Endodermal cell (in vitro differentiated cells): ENCODE measurements around the gene FGD6. TPM values are rescaled to one million over a fixed set of nuclear protein-coding genes. Genes with fewer than 3 reads are reported as not detected.
"Not testable (repeated sequence)": the region's sequence is repeated elsewhere in the genome, so short reads cannot be mapped to it uniquely, and the experiment has no call there.

Source experiments
- DNase-seq: peaks from one replicate; pipeline ENCODE4 v3.0.0-alpha.2; 2017
- H3K27ac ChIP-seq: 2 replicates; pipeline ENCODE4 v1.5.1; 2013; ENCODE audit warnings: mild to moderate bottlenecking, low read depth, low read length, moderate library complexity
- H3K27me3 ChIP-seq: 2 replicates; pipeline ENCODE4 v1.6.1; 2013; ENCODE audit warnings: mild to moderate bottlenecking, low read length, moderate library complexity; ENCODE audit not compliant: insufficient read depth, control insufficient read depth, poor library complexity, severe bottlenecking
- H3K36me3 ChIP-seq: 2 replicates; pipeline ENCODE4 v1.7.0; 2013; ENCODE audit warnings: mild to moderate bottlenecking, low read length, moderate library complexity; ENCODE audit not compliant: control insufficient read depth, insufficient read depth
- H3K4me1 ChIP-seq: one replicate; pipeline ENCODE4 v1.7.0; 2013; ENCODE audit warnings: low read length; ENCODE audit not compliant: control insufficient read depth, insufficient read depth
- H3K4me3 ChIP-seq: 2 replicates; pipeline ENCODE4 v1.5.1; 2013; ENCODE audit warnings: mild to moderate bottlenecking, low read length, moderate library complexity
- H3K9ac ChIP-seq: 2 replicates; pipeline ENCODE4 v1.6.1; 2013; ENCODE audit warnings: mild to moderate bottlenecking, low read length, moderate library complexity; ENCODE audit not compliant: poor library complexity, severe bottlenecking; ENCODE audit errors: extremely low read depth
- H3K9me3 ChIP-seq: 2 replicates; pipeline ENCODE4 v1.6.1; 2013; ENCODE audit warnings: mild to moderate bottlenecking, low read length, moderate library complexity; ENCODE audit not compliant: control insufficient read depth
- H3K27ac Mint-ChIP-seq: 2 replicates; pipeline ENCODE4 v1.8.0; 2020; ENCODE audit warnings: mixed read lengths
- H3K27me3 Mint-ChIP-seq: 2 replicates; pipeline ENCODE4 v1.8.0; 2021; ENCODE audit warnings: mild to moderate bottlenecking, mixed read lengths; ENCODE audit not compliant: insufficient read depth
- H3K36me3 Mint-ChIP-seq: 2 replicates; pipeline ENCODE4 v1.8.0; 2020; ENCODE audit warnings: low read depth, mixed read lengths
- H3K4me1 Mint-ChIP-seq: 2 replicates; pipeline ENCODE4 v1.8.0; 2020; ENCODE audit warnings: mixed read lengths
- H3K4me3 Mint-ChIP-seq: 2 replicates; pipeline ENCODE4 v1.8.0; 2020; ENCODE audit warnings: mild to moderate bottlenecking, moderate library complexity, mixed read lengths
- H3K9me3 Mint-ChIP-seq: 2 replicates; pipeline ENCODE4 v1.8.0; 2020; ENCODE audit warnings: mild to moderate bottlenecking, mixed read lengths
- WGBS, 2 experiments: methylation state at CpG; one replicate each; pipeline versions ENCODE4 v1.1.5 to v1.1.7; 2013; ENCODE audit warnings: missing lambda C conversion rate in 2 of 2, mixed read lengths in 1 of 2; ENCODE audit not compliant: insufficient coverage in 1 of 2, insufficient read length in 1 of 2; 5-methylcytosine and 5-hydroxymethylcytosine counted together
- total RNA-seq, 2 donors: library from RNA; stranded (reverse); fragmentation: NEBNext Ultra II Directional in 1 of 2; extraction: Animal tissue kit (Norgen Biotek cat#: 25700) in 1 of 2; gene quantifications; 2 replicates in 1 of 2; 3 replicates in 1 of 2; pipeline ENCODE4 v1.2.1, GENCODE V29; 2021
- TF ChIP-seq, protein P1 (sequence below): fragments of 200-600 bp; sonication (generic); conservative IDR thresholded peaks from 2 replicates; pipeline ENCODE4 v1.5.0; 2021; ENCODE audit warnings: antibody characterized with exemption, mild to moderate bottlenecking

FGD6 gene
- total RNA-seq, 2 donors from 2014 or later = 95.3 to 124 TPM

DNA sequence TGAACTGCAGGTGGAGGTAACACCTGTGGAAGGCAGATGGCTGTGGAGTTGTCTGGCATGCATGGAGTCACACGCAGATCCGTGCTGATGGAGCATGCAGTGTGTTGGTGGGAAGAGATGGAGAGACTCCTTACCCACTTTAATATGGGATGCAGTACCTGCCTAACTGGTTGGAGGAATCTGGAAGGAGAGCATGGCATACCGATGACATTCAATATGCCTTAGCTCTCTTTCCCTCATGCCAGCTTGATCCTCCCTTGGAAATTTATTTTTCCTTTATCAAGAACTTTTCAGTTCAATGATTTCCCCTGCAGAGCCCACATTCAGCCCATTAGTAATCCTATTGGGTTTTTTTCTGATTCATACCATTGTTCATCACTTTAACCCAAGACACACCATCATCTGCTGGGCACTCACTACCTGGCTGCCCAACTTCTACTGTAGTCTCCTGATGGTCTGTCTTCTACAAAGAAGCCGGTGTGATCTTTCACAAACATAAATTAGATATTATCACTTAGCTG lies 117.9 kb downstream of the FGD6 start:
- no peak for DNase-seq
- Mint-ChIP-seq H3K27me3 (no peaks in the 10 kb centered on the region), H3K4me3 (no peak overlapping the region), H3K27ac (peak overlapping the region; percentile 16), H3K4me1 (peaks cover 27% of the 10 kb centered on the region), H3K9me3 (no peaks in the 10 kb centered on the region), H3K36me3 (peaks cover 69% of the 10 kb centered on the region)
- TF ChIP-seq, protein P1, sequence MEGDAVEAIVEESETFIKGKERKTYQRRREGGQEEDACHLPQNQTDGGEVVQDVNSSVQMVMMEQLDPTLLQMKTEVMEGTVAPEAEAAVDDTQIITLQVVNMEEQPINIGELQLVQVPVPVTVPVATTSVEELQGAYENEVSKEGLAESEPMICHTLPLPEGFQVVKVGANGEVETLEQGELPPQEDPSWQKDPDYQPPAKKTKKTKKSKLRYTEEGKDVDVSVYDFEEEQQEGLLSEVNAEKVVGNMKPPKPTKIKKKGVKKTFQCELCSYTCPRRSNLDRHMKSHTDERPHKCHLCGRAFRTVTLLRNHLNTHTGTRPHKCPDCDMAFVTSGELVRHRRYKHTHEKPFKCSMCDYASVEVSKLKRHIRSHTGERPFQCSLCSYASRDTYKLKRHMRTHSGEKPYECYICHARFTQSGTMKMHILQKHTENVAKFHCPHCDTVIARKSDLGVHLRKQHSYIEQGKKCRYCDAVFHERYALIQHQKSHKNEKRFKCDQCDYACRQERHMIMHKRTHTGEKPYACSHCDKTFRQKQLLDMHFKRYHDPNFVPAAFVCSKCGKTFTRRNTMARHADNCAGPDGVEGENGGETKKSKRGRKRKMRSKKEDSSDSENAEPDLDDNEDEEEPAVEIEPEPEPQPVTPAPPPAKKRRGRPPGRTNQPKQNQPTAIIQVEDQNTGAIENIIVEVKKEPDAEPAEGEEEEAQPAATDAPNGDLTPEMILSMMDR = no peak
- H3K4me1 ChIP-seq = peaks cover 10% of the 10 kb centered on the region
- H3K27ac ChIP-seq = no peak overlapping the region
- H3K27me3 ChIP-seq = no peaks in the 10 kb centered on the region
- 88 to 100% methylated on average over 2 to 4 of the region's 4 CpGs for WGBS, 2 experiments
- peaks cover 70% of the 10 kb centered on the region for H3K36me3 ChIP-seq
- no peaks in the 10 kb centered on the region for H3K9me3 ChIP-seq
- H3K9ac ChIP-seq = no peak overlapping the region
- no peak overlapping the region for H3K4me3 ChIP-seq

GRCh38 chr12:95096852-95097251 lies 120.4 kb downstream of the FGD6 start:
- peaks cover 10% of the 10 kb centered on the region for H3K4me1 ChIP-seq
- Mint-ChIP-seq H3K4me3 (no peak overlapping the region), H3K36me3 (peaks cover 64% of the 10 kb centered on the region), H3K9me3 (no peaks in the 10 kb centered on the region), H3K4me1 (peaks cover 27% of the 10 kb centered on the region), H3K27me3 (no peaks in the 10 kb centered on the region), H3K27ac (peak overlapping the region; percentile 23)
- H3K36me3 ChIP-seq = peaks cover 66% of the 10 kb centered on the region
- TF ChIP-seq, protein P1 = no peak
- WGBS, 2 experiments = 86 to 93% methylated on average over 2 to 3 of the region's 3 CpGs
- no peaks in the 10 kb centered on the region for H3K9me3 ChIP-seq
- no peak for DNase-seq
- no peak overlapping the region for H3K9ac ChIP-seq
- H3K4me3 ChIP-seq = no peak overlapping the region
- no peak overlapping the region for H3K27ac ChIP-seq
- H3K27me3 ChIP-seq = no peaks in the 10 kb centered on the region

DNA sequence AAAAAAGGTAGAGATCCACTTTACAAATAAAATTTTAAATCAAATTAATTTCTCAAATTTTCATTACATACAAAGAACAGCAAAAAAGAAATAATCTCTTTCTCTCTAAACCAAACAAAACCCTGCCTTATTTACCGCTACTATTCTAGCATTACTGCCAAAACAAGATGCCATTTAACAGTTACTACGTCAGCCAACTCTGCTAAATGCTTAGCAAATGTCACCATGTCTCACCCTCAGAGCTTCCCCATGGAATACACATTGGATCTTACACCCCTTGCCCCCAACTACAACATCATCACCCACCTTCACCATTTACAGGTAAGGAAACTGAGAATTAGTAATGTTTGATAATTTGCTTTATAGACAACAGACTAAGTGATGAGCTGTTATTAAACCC lies 120.9 kb downstream of the FGD6 start:
- Histone ChIP-seq H3K4me1 (peaks cover 10% of the 10 kb centered on the region), H3K9ac (no peak overlapping the region), H3K9me3 (no peaks in the 10 kb centered on the region), H3K27ac (no peak overlapping the region), H3K27me3 (no peaks in the 10 kb centered on the region), H3K36me3 (peaks cover 66% of the 10 kb centered on the region), H3K4me3 (no peak overlapping the region)
- TF ChIP-seq, protein P1 = no peak
- 94 to 100% methylated on average over 2 of the region's 2 CpGs for WGBS, 2 experiments
- Mint-ChIP-seq H3K4me1 (peaks cover 27% of the 10 kb centered on the region), H3K36me3 (peaks cover 69% of the 10 kb centered on the region), H3K27me3 (no peaks in the 10 kb centered on the region), H3K9me3 (no peaks in the 10 kb centered on the region), H3K4me3 (no peak overlapping the region), H3K27ac (peak overlapping the region; percentile 23)
- DNase-seq = no peak

DNA sequence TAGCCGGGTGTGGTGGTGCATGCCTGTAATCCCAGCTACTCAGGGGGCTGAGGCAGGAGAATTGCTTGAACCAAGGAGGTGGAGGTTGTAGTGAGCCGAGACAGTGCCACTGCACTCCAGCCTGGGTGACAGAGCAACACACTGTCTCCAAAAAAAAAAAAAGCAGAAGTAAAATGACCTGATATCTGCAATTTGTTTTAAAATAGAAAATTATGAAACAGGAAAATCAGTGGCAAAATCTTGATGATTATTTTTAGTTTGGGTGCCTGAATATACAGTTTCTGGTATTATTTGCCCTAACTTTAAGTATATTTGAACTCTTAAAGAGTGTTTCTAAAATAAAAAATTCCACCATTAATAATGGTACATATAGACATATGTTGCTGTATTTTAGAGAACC lies 121.4 kb downstream of the FGD6 start:
- peaks cover 68% of the 10 kb centered on the region for H3K36me3 Mint-ChIP-seq

More for the DNA sequence above, 121.4 kb downstream of the FGD6 start:
- 93 to 94% methylated on average over 2 of the region's 2 CpGs for WGBS, 2 experiments
- peaks cover 10% of the 10 kb centered on the region for H3K4me1 ChIP-seq
- H3K4me3 ChIP-seq, H3K4me3 Mint-ChIP-seq, H3K27ac Mint-ChIP-seq, H3K9me3 ChIP-seq, DNase-seq, H3K27ac ChIP-seq, H3K9me3 Mint-ChIP-seq, H3K27me3 ChIP-seq, H3K9ac ChIP-seq, H3K27me3 Mint-ChIP-seq: not testable (repeated sequence)
- peaks cover 27% of the 10 kb centered on the region for H3K4me1 Mint-ChIP-seq
- peaks cover 71% of the 10 kb centered on the region for H3K36me3 ChIP-seq
